ENCODE results near the gene MYCN. TPM values are rescaled to one million over a fixed set of nuclear protein-coding genes. Genes with fewer than 3 reads are reported as not detected.

MYCN gene
- total RNA-seq, 1 experiment from 2014 or later: 54.4 TPM

DNA sequence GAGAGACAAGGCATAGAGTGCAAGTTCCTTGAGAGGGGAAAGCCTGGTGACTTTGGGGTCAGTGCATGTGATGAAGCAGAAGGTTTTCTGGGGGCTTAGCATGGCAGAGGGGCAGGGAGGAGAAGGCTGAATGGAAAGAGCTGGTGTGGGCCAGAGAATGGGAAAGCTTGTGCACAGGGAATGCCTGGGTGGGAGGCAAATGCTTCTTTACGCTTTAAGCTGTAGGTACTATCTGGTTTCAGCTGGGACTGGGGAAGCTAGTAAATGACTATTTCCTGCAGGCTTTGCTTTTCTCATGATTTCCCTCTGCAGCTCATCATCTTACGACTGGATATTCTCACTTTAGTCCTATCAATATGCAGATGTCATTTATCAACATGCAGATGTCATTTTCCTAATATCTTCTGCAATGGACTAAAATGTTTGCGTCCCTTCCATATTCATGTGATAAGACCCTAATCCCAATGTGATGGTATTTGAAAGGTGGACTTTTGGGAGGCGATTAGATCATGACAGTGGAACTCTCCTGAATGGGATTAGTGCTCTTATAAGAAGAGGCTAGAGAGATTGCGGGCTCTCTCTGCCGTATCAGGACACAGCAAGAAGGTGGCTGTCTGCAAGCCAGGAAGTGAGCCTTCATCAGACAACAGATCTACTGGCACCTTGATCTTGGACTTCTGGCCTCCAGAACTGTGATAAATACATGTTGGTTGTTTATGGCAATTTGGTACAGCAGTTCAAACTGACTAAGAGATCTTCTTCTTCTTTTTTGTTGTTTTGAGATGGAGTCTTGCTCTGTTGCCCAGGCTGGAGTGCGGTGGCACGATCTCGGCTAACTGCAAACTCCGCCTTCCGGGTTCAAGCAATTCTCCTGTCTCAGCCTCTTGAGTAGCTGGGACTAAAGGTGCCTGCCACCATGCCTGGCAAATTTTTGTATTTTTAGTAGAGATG is 50.1 kb downstream of the MYCN start:
- Mint-ChIP-seq H3K36me3 (ENCODE audit: insufficient read depth, unreplicated experiment) (peaks cover 11% of the 10 kb centered on the region), H3K27me3 (ENCODE audit: insufficient read depth, unreplicated experiment) (no peaks in the 10 kb centered on the region), H3K27ac (ENCODE audit: unreplicated experiment) (peak overlapping the region; percentile 80), H3K9me3 (ENCODE audit: unreplicated experiment) (peaks cover 8% of the 10 kb centered on the region), H3K4me3 (ENCODE audit: unreplicated experiment) (no peak overlapping the region), H3K4me1 (ENCODE audit: low read depth, unreplicated experiment) (peaks cover 23% of the 10 kb centered on the region)
- H3K36me3 ChIP-seq (ENCODE audit: control insufficient read depth, insufficient read depth, low read length): no peaks in the 10 kb centered on the region
- no peak overlapping the region for H3K4me3 ChIP-seq (ENCODE audit: low read depth, low read length)
- H3K27me3 ChIP-seq (replicated peaks; ENCODE audit: control insufficient read depth, insufficient read depth, low read length): no peaks in the 10 kb centered on the region
- H3K9me3 ChIP-seq: no peaks in the 10 kb centered on the region
- no TSS peak for BruUV-seq (replicated peaks)
- intact Hi-C loops (cut with micrococcal nuclease; ENCODE audit: unreplicated experiment): no loop called here
- TF ChIP-seq, protein P1, sequence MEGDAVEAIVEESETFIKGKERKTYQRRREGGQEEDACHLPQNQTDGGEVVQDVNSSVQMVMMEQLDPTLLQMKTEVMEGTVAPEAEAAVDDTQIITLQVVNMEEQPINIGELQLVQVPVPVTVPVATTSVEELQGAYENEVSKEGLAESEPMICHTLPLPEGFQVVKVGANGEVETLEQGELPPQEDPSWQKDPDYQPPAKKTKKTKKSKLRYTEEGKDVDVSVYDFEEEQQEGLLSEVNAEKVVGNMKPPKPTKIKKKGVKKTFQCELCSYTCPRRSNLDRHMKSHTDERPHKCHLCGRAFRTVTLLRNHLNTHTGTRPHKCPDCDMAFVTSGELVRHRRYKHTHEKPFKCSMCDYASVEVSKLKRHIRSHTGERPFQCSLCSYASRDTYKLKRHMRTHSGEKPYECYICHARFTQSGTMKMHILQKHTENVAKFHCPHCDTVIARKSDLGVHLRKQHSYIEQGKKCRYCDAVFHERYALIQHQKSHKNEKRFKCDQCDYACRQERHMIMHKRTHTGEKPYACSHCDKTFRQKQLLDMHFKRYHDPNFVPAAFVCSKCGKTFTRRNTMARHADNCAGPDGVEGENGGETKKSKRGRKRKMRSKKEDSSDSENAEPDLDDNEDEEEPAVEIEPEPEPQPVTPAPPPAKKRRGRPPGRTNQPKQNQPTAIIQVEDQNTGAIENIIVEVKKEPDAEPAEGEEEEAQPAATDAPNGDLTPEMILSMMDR (IDR thresholded peaks at IDR 0.05; ENCODE audit: insufficient read depth in 1 of 2, low read depth in 1 of 2, low read length in 1 of 2, severe bottlenecking in 1 of 2, unreplicated experiment in 1 of 2): no peak
- H3K4me1 ChIP-seq: peaks cover 21% of the 10 kb centered on the region
- no peak for DNase-seq
- POLR2A ChIA-PET: no interaction called here
- CTCF ChIA-PET: no interaction called here

- peaks cover 8% of the 10 kb centered on the region for H3K9me3 Mint-ChIP-seq (ENCODE audit: unreplicated experiment)
- ChIA-PET POLR2A (no interaction called here), CTCF (no interaction called here)
- no peak overlapping the region for H3K4me3 Mint-ChIP-seq (ENCODE audit: unreplicated experiment)
- no TSS peak for BruUV-seq (replicated peaks)
- H3K4me1 ChIP-seq: peaks cover 14% of the 10 kb centered on the region
- TF ChIP-seq, protein P1 (IDR thresholded peaks at IDR 0.05; ENCODE audit: insufficient read depth in 1 of 2, low read depth in 1 of 2, low read length in 1 of 2, severe bottlenecking in 1 of 2, unreplicated experiment in 1 of 2): no peak
- H3K27me3 Mint-ChIP-seq (ENCODE audit: insufficient read depth, unreplicated experiment): no peaks in the 10 kb centered on the region
- intact Hi-C loops (cut with micrococcal nuclease; ENCODE audit: unreplicated experiment): no loop called here
- H3K4me1 Mint-ChIP-seq (ENCODE audit: low read depth, unreplicated experiment): peaks cover 23% of the 10 kb centered on the region
- H3K27me3 ChIP-seq (replicated peaks; ENCODE audit: control insufficient read depth, insufficient read depth, low read length): no peaks in the 10 kb centered on the region
- no peaks in the 10 kb centered on the region for H3K9me3 ChIP-seq
- no peak for DNase-seq
- H3K36me3 ChIP-seq (ENCODE audit: control insufficient read depth, insufficient read depth, low read length): no peaks in the 10 kb centered on the region
- peaks cover 11% of the 10 kb centered on the region for H3K36me3 Mint-ChIP-seq (ENCODE audit: insufficient read depth, unreplicated experiment)
- H3K4me3 ChIP-seq (ENCODE audit: low read depth, low read length): no peak overlapping the region
- no peak overlapping the region for H3K27ac Mint-ChIP-seq (ENCODE audit: unreplicated experiment)
Measured at GRCh38 chr2:15991231-15991630, 50.9 kb downstream of the MYCN start.

DNA sequence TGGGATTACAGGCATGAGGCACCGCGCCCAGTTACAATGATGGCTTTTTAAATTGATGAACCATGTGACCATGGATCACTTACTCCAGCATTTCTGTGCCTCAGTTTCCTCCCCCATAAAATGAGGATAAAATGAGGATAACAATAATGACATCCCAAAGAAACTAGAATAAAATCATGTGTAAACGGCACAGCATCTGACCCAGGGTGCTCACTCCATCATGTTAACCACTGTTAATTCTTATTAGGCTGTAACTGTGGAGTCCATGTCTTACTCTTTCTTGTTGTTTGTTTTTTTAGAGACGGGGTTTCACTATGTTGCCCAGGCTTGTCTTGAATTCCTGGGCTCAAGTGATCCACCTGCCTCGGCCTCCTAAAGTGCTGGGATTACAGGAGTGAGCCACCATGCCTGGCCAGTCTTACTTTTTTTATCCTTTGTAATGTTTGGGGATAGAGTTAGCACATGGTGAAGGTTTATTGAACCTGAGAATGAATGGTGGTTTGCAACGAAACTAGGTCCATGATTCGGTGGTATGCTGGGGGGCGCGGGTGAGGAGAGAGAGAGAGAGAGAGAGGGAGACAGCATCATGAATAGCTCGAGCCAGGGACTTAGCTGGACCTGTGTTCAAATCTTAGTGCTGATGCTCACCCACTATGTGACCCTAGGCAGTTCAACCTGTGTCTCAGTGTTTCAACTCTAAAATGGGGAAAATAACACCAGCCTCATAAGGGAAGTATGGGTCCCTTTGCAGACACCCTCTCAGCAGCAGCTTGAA is 52.3 kb downstream of the MYCN start:
- H3K4me1 ChIP-seq: peaks cover 11% of the 10 kb centered on the region
- BruUV-seq (replicated peaks): no TSS peak
- Mint-ChIP-seq H3K4me3 (ENCODE audit: unreplicated experiment) (no peak overlapping the region), H3K9me3 (ENCODE audit: unreplicated experiment) (peaks cover 8% of the 10 kb centered on the region), H3K27me3 (ENCODE audit: insufficient read depth, unreplicated experiment) (no peaks in the 10 kb centered on the region), H3K36me3 (ENCODE audit: insufficient read depth, unreplicated experiment) (peaks cover 11% of the 10 kb centered on the region), H3K27ac (ENCODE audit: unreplicated experiment) (no peak overlapping the region), H3K4me1 (ENCODE audit: low read depth, unreplicated experiment) (peaks cover 23% of the 10 kb centered on the region)
- H3K36me3 ChIP-seq (ENCODE audit: control insufficient read depth, insufficient read depth, low read length): no peaks in the 10 kb centered on the region
- H3K9me3 ChIP-seq: no peaks in the 10 kb centered on the region
- H3K4me3 ChIP-seq (ENCODE audit: low read depth, low read length): no peak overlapping the region
- CTCF ChIA-PET: interaction anchor here (0.8 kb wide), 1 partner anchor 53 kb away, joined by 3 read pairs; the partner anchor contains the start of gene MYCN
- POLR2A ChIA-PET: no interaction called here
- H3K27me3 ChIP-seq (replicated peaks; ENCODE audit: control insufficient read depth, insufficient read depth, low read length): no peaks in the 10 kb centered on the region
- DNase-seq: no peak
- TF ChIP-seq, protein P1 (IDR thresholded peaks at IDR 0.05; ENCODE audit: insufficient read depth in 1 of 2, low read depth in 1 of 2, low read length in 1 of 2, severe bottlenecking in 1 of 2, unreplicated experiment in 1 of 2): no peak
- intact Hi-C loops (cut with micrococcal nuclease; ENCODE audit: unreplicated experiment): no loop called here

Data from Caco-2 (cell line).